Urinary bladder (tissue), 4 donors: ENCODE results near the gene NUBP1. TPM values are rescaled to one million over a fixed set of nuclear protein-coding genes. Genes with fewer than 3 reads are reported as not detected.
A peak's percentile ranks its signal among the peaks of the same experiment; 100 is the strongest.

Experiments
- DNase-seq: peaks from one replicate; pipeline ENCODE4 v3.0.0-alpha.2; 2015; ENCODE audit errors: extremely low spot score
- H3K27ac ChIP-seq: one replicate; pipeline ENCODE4 v1.5.1; 2013; ENCODE audit warnings: low read depth, mild to moderate bottlenecking, moderate library complexity
- H3K36me3 ChIP-seq: one replicate; pipeline ENCODE4 v1.6.1; 2013; ENCODE audit warnings: mild to moderate bottlenecking, moderate library complexity; ENCODE audit not compliant: insufficient read depth
- H3K4me1 ChIP-seq: one replicate; pipeline ENCODE4 v1.6.1; 2013; ENCODE audit warnings: mild to moderate bottlenecking, moderate library complexity; ENCODE audit not compliant: insufficient read depth
- H3K4me3 ChIP-seq: one replicate; pipeline ENCODE4 v1.5.1; 2013; ENCODE audit warnings: low read depth, low read length
- WGBS: extraction: QIAGEN DNeasy Blood & Tissue Kit; methylation state at CpG from one replicate; pipeline ENCODE4 v1.1.7; 2013; 5-methylcytosine and 5-hydroxymethylcytosine counted together
- polyA plus RNA-seq: library from polyadenylated mRNA; stranded (reverse); fragments of 200-250 nt; gene quantifications from one replicate; pipeline ENCODE4 v1.2.3, GENCODE V29; 2013
- total RNA-seq: library from RNA; depleted of rRNA; stranded (reverse); fragments of >200 nt; gene quantifications from one replicate; pipeline ENCODE4 v1.2.3, GENCODE V29; 2014
- donor health status: healthy with polysubstance abuse.
- donor health status: healthy.

Gene NUBP1
- total RNA-seq: 19.2 TPM
- polyA plus RNA-seq: 42.2 TPM

GRCh38 chr16:10743610-10744369 lies at the start of gene NUBP1:
Gene NUBP1 (plus strand): TSS chr16:10743842. CDS start chr16:10743864, 22 bp downstream.
- Histone ChIP-seq H3K4me1 (no peaks in the 10 kb centered on the region), H3K36me3 (no peaks in the 10 kb centered on the region), H3K4me3 (peak within 1 kb of the TSS; percentile 54), H3K27ac (peak within 1 kb of the TSS; percentile 100)
- peak; percentile 97 for DNase-seq
- under 1% methylated on average over 57 of the region's 57 CpGs for WGBS

- H3K27ac ChIP-seq: no peak overlapping the region
- no peaks in the 10 kb centered on the region for H3K36me3 ChIP-seq
- WGBS: 92% methylated on average over 8 of the region's 8 CpGs
- no peaks in the 10 kb centered on the region for H3K4me1 ChIP-seq
- no peak overlapping the region for H3K4me3 ChIP-seq
- DNase-seq: no peak
Observed at GRCh38 chr16:10693889-10694288, 49.8 kb upstream of the NUBP1 start.

- 92% methylated on average over 21 of the region's 21 CpGs for WGBS
- no peak overlapping the region for H3K27ac ChIP-seq
- no peak overlapping the region for H3K4me3 ChIP-seq
- no peak for DNase-seq
- H3K4me1 ChIP-seq: no peaks in the 10 kb centered on the region
- H3K36me3 ChIP-seq: no peaks in the 10 kb centered on the region
Observed at GRCh38 chr16:10694306-10694705, 49.3 kb upstream of the NUBP1 start.

- H3K27ac ChIP-seq: no peak within 1 kb of the TSS
- 79% methylated on average over 5 of the region's 5 CpGs for WGBS
- H3K4me3 ChIP-seq: no peak within 1 kb of the TSS
- no peak for DNase-seq
- H3K36me3 ChIP-seq: no peaks in the 10 kb centered on the region
- no peaks in the 10 kb centered on the region for H3K4me1 ChIP-seq
Observed at GRCh38 chr16:10694830-10695229, 48.8 kb upstream of the NUBP1 start, which contains the start of gene TEKT5. Gene TEKT5 (minus strand): TSS chr16:10694930. CDS start chr16:10694873, 57 bp downstream.

- no peak for DNase-seq
- WGBS: 63% methylated on average over 1 of the region's 1 CpG
- Histone ChIP-seq H3K4me1 (no peaks in the 10 kb centered on the region), H3K36me3 (no peaks in the 10 kb centered on the region), H3K27ac (no peak overlapping the region), H3K4me3 (no peak overlapping the region)
Observed at GRCh38 chr16:10699756-10700155, 43.9 kb upstream of the NUBP1 start.

- H3K4me1 ChIP-seq: no peaks in the 10 kb centered on the region
- no peak for DNase-seq
- WGBS: 72% methylated on average over 4 of the region's 4 CpGs
- H3K4me3 ChIP-seq: no peak overlapping the region
- no peak overlapping the region for H3K27ac ChIP-seq
- no peaks in the 10 kb centered on the region for H3K36me3 ChIP-seq
Observed at GRCh38 chr16:10708969-10709368, 34.7 kb upstream of the NUBP1 start.

GRCh38 chr16:10728003-10728887 lies 15.4 kb upstream of the NUBP1 start:
- 63% methylated on average over 16 of the region's 16 CpGs for WGBS
- no peaks in the 10 kb centered on the region for H3K36me3 ChIP-seq
- DNase-seq: no peak
- H3K4me3 ChIP-seq: no peak overlapping the region
- no peaks in the 10 kb centered on the region for H3K4me1 ChIP-seq
- H3K27ac ChIP-seq: no peak overlapping the region

GRCh38 chr16:10729104-10730048 lies 14.3 kb upstream of the NUBP1 start:
- H3K4me1 ChIP-seq: no peaks in the 10 kb centered on the region
- no peak overlapping the region for H3K4me3 ChIP-seq
- no peak for DNase-seq
- no peaks in the 10 kb centered on the region for H3K36me3 ChIP-seq
- 63% methylated on average over 19 of the region's 19 CpGs for WGBS
- no peak overlapping the region for H3K27ac ChIP-seq

GRCh38 chr16:10731790-10732189 lies 11.9 kb upstream of the NUBP1 start:
- WGBS: 82% methylated on average over 7 of the region's 7 CpGs
- Histone ChIP-seq H3K27ac (no peak overlapping the region), H3K4me1 (no peaks in the 10 kb centered on the region), H3K4me3 (no peak overlapping the region), H3K36me3 (no peaks in the 10 kb centered on the region)
- DNase-seq: no peak

GRCh38 chr16:10737068-10737625 lies 6.5 kb upstream of the NUBP1 start:
- WGBS: 39% methylated on average over 12 of the region's 12 CpGs
- DNase-seq: peak; percentile 59
- H3K36me3 ChIP-seq: no peaks in the 10 kb centered on the region
- peak overlapping the region; percentile 2 for H3K27ac ChIP-seq
- no peak overlapping the region for H3K4me3 ChIP-seq
- no peaks in the 10 kb centered on the region for H3K4me1 ChIP-seq

- no peak for DNase-seq
- H3K4me1 ChIP-seq: no peaks in the 10 kb centered on the region
- H3K36me3 ChIP-seq: no peaks in the 10 kb centered on the region
- no peak overlapping the region for H3K27ac ChIP-seq
- WGBS: 54% methylated on average over 12 of the region's 12 CpGs
- H3K4me3 ChIP-seq: no peak overlapping the region
Observed at GRCh38 chr16:10738231-10739077, 5.2 kb upstream of the NUBP1 start.
